HepG2 (cell line): Measurements from ENCODE around the gene IGSF11. TPM values are rescaled to one million over a fixed set of nuclear protein-coding genes. Genes with fewer than 3 reads are reported as not detected.

ENCODE experiments used
- KLF11 ChIP-seq: IDR thresholded peaks from 2 replicates; pipeline ENCODE4 v1.6.1; 2016; ENCODE audit warnings: missing compliant biosample characterization
- KLF12 ChIP-seq: sonication (generic); formaldehyde crosslinking; IDR thresholded peaks from 2 replicates; pipeline ENCODE4 v1.4.0; 2020; ENCODE audit warnings: missing genetic modification reagents, borderline replicate concordance
- KLF6 ChIP-seq: IDR thresholded peaks from 2 replicates; pipeline ENCODE4 v1.8.0; 2016; ENCODE audit warnings: missing biosample characterization, missing genetic modification reagents
- PHF8 ChIP-seq: sonication (generic); formaldehyde crosslinking; IDR thresholded peaks from 2 replicates; pipeline ENCODE4 v1.5.0; 2020; ENCODE audit warnings: missing genetic modification reagents
- PREB ChIP-seq: sonication (generic); formaldehyde crosslinking; IDR thresholded peaks from 2 replicates; pipeline ENCODE4 v1.4.0; 2020; ENCODE audit warnings: missing genetic modification reagents
- RAD21 ChIP-seq: fragments of 450-650 bp; formaldehyde crosslinking; IDR thresholded peaks from 2 replicates; pipeline ENCODE4 v1.5.0; 2020; ENCODE audit warnings: mild to moderate bottlenecking
- RFX1 ChIP-seq: fragments of 450-650 bp; IDR thresholded peaks from 2 replicates; pipeline ENCODE4 v1.6.1; 2017
- SKIL ChIP-seq: sonication (generic); formaldehyde crosslinking; IDR thresholded peaks from 2 replicates; pipeline ENCODE4 v1.8.0; 2022; ENCODE audit warnings: missing genetic modification reagents, mild to moderate bottlenecking, moderate library complexity, borderline replicate concordance
- TEAD2 ChIP-seq: sonication (generic); formaldehyde crosslinking; IDR thresholded peaks from 2 replicates; pipeline ENCODE4 v1.9.0; 2021; ENCODE audit warnings: missing genetic modification reagents
- TFDP2 ChIP-seq: sonication (generic); formaldehyde crosslinking; IDR thresholded peaks from 2 replicates; pipeline ENCODE4 v1.4.0; 2020; ENCODE audit warnings: missing genetic modification reagents
- YY1 ChIP-seq: IDR thresholded peaks from 2 replicates; pipeline ENCODE4 v1.6.1; 2011; ENCODE audit warnings: low read length, low read depth, moderate library complexity, mild to moderate bottlenecking; ENCODE audit not compliant: insufficient read depth, insufficient replicate concordance
- ZNF530 ChIP-seq: sonication (generic); formaldehyde crosslinking; IDR thresholded peaks from 2 replicates; pipeline ENCODE4 v1.5.0; 2020; ENCODE audit warnings: low read depth, mild to moderate bottlenecking, missing genetic modification reagents
- ZNF691 ChIP-seq: sonication (generic); formaldehyde crosslinking; IDR thresholded peaks from 2 replicates; pipeline ENCODE4 v1.4.0; 2020; ENCODE audit warnings: missing genetic modification reagents, low read depth, mild to moderate bottlenecking, borderline replicate concordance
- ZNF746 ChIP-seq: sonication (generic); formaldehyde crosslinking; IDR thresholded peaks from 2 replicates; pipeline ENCODE4 v1.8.0; 2022; ENCODE audit warnings: mild to moderate bottlenecking, missing genetic modification reagents
- ZSCAN25 ChIP-seq: sonication (generic); formaldehyde crosslinking; IDR thresholded peaks from 2 replicates; pipeline ENCODE4 v1.8.0; 2022; ENCODE audit warnings: mild to moderate bottlenecking, missing genetic modification reagents
- polyA plus RNA-seq, 8 experiments: library from polyadenylated mRNA; depleted of rRNA in 3 of 8; stranded (reverse) in 7 of 8; unstranded in 1 of 8; fragments of >200 nt; fragmentation: Illumina TruSeq in 4 of 8; extraction: Trizol in 4 of 8; gene quantifications; 2 replicates each; pipeline versions ENCODE4 v1.2.1 to v1.2.3, GENCODE V29; 2011 to 2016; ENCODE audit warnings: low read depth in 4 of 8, missing spikeins in 1 of 8, mixed read lengths in 1 of 8; ENCODE audit not compliant: insufficient read depth in 1 of 8
- total RNA-seq, 5 experiments: library from RNA; depleted of rRNA; stranded (reverse); fragments of >200 nt; fragmentation: Illumina TruSeq; extraction: Trizol; gene quantifications; 2 replicates each; pipeline ENCODE4 v1.2.3, GENCODE V29; 2016; ENCODE audit warnings: low read depth in 1 of 5
- TF ChIP-seq, protein P1 (sequence below): sonication (generic); formaldehyde crosslinking; conservative IDR thresholded peaks from 2 replicates; pipeline ENCODE4 v1.8.1; 2023; ENCODE audit warnings: missing genetic modification reagents
- TF ChIP-seq, protein P2 (sequence below): sonication (generic); formaldehyde crosslinking; IDR thresholded peaks from 2 replicates; pipeline ENCODE4 v1.5.1; 2020; ENCODE audit warnings: mild to moderate bottlenecking, missing genetic modification reagents, borderline replicate concordance

IGSF11 gene
- total and polyA plus RNA-seq, 2 of the 13 experiments (the other 11 are each of a cell fraction or from before 2014, with no cell fraction given): not detected

DNA sequence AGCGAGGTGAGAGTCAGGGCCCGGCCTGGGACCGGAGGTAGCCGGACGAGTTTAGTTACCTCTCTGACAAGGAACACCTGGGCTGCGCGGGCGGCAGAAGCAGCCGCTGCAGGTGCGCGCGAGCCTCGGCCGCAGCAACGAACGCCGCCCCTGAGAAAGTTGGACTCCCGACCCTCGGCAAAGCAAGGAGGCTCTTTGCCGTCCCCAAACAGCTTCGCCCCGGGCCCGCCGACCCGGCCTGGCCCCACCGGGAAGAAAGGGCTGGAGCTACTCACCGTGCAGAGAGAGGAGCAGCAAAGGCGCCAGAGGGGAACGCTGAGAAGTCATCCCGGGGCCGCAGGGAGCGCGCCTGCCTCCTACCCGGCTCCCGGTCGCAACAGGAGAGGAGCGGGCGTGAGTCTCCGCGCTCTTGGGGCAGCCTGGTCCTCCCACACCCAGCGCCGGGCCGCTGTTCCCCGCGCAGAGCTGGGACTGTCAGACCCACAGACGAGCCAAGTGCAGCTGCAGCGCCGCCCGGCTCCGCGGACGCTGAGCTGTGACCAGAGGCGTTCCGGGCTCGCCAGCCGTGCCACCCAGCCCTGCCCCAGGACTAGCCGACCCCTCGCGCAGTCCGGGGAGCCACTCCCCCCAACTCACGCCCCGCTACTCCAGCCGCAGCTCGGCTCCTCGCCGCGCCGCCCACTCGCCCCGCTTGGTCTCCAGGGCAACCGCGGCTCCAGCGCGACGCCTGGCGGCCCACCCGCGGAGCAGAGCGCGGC lies at the start of gene IGSF11 (continued):
- TF ChIP-seq, protein P1, sequence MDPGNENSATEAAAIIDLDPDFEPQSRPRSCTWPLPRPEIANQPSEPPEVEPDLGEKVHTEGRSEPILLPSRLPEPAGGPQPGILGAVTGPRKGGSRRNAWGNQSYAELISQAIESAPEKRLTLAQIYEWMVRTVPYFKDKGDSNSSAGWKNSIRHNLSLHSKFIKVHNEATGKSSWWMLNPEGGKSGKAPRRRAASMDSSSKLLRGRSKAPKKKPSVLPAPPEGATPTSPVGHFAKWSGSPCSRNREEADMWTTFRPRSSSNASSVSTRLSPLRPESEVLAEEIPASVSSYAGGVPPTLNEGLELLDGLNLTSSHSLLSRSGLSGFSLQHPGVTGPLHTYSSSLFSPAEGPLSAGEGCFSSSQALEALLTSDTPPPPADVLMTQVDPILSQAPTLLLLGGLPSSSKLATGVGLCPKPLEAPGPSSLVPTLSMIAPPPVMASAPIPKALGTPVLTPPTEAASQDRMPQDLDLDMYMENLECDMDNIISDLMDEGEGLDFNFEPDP (CRISPR knock-in tag): 0 out of 2 replicates have a peak, but pooled peaks have one; percentile 77
- no peak for TF ChIP-seq ZNF746
- no peak for TF ChIP-seq ZSCAN25 (CRISPR knock-in tag)
- TF ChIP-seq KLF11 (CRISPR knock-in tag): no peak
- no peak for TF ChIP-seq KLF12 (CRISPR knock-in tag)
- TF ChIP-seq RAD21 (CRISPR knock-in tag): peak; percentile 77; the same call in 1 of the 2 replicates
- peak; percentile 70; the same call in 1 of the 2 replicates for TF ChIP-seq RFX1
- no peak for TF ChIP-seq PREB (CRISPR knock-in tag)
- TF ChIP-seq SKIL: no peak
- no peak for TF ChIP-seq KLF6 (CRISPR knock-in tag)
- 0 out of 2 replicates have a peak, but pooled peaks have one; percentile 31 for TF ChIP-seq PHF8 (CRISPR knock-in tag)
- TF ChIP-seq TEAD2 (CRISPR knock-in tag): no peak
- TF ChIP-seq ZNF691 (CRISPR knock-in tag): no peak
- no peak for TF ChIP-seq TFDP2
- TF ChIP-seq, protein P2, sequence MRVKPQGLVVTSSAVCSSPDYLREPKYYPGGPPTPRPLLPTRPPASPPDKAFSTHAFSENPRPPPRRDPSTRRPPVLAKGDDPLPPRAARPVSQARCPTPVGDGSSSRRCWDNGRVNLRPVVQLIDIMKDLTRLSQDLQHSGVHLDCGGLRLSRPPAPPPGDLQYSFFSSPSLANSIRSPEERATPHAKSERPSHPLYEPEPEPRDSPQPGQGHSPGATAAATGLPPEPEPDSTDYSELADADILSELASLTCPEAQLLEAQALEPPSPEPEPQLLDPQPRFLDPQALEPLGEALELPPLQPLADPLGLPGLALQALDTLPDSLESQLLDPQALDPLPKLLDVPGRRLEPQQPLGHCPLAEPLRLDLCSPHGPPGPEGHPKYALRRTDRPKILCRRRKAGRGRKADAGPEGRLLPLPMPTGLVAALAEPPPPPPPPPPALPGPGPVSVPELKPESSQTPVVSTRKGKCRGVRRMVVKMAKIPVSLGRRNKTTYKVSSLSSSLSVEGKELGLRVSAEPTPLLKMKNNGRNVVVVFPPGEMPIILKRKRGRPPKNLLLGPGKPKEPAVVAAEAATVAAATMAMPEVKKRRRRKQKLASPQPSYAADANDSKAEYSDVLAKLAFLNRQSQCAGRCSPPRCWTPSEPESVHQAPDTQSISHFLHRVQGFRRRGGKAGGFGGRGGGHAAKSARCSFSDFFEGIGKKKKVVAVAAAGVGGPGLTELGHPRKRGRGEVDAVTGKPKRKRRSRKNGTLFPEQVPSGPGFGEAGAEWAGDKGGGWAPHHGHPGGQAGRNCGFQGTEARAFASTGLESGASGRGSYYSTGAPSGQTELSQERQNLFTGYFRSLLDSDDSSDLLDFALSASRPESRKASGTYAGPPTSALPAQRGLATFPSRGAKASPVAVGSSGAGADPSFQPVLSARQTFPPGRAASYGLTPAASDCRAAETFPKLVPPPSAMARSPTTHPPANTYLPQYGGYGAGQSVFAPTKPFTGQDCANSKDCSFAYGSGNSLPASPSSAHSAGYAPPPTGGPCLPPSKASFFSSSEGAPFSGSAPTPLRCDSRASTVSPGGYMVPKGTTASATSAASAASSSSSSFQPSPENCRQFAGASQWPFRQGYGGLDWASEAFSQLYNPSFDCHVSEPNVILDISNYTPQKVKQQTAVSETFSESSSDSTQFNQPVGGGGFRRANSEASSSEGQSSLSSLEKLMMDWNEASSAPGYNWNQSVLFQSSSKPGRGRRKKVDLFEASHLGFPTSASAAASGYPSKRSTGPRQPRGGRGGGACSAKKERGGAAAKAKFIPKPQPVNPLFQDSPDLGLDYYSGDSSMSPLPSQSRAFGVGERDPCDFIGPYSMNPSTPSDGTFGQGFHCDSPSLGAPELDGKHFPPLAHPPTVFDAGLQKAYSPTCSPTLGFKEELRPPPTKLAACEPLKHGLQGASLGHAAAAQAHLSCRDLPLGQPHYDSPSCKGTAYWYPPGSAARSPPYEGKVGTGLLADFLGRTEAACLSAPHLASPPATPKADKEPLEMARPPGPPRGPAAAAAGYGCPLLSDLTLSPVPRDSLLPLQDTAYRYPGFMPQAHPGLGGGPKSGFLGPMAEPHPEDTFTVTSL (CRISPR knock-in tag): no peak
- TF ChIP-seq ZNF530 (CRISPR knock-in tag): no peak
- peak; percentile 32 for TF ChIP-seq YY1
